GM23338 (cell line): ENCODE results near the gene PHACTR1. TPM values are rescaled to one million over a fixed set of nuclear protein-coding genes. Genes with fewer than 3 reads are reported as not detected.

Experiments used
- ATAC-seq: fragments of 200-7000 bp; cut with Tn5 transposase; 3 replicates; pipeline ENCODE4 v1.9.1; 2020
- DNase-seq: peaks from one replicate; pipeline ENCODE4 v3.0.0-alpha.2; 2015; ENCODE audit warnings: low spot score
- H2AFZ ChIP-seq: fragments of 200-600 bp; sonication (generic); 2 replicates; pipeline ENCODE4 v1.8.0; 2016; ENCODE audit warnings: antibody characterized with exemption, mild to moderate bottlenecking, moderate library complexity
- H3F3A ChIP-seq: fragments of 200-600 bp; sonication (generic); replicated peaks from 2 replicates; pipeline ENCODE4 v1.8.0; 2017; ENCODE audit warnings: antibody characterized with exemption, mixed run types, low read depth
- H3K27ac ChIP-seq: fragments of 200-600 bp; sonication (generic); 2 replicates; pipeline ENCODE4 v1.6.1; 2016; ENCODE audit warnings: low read depth
- H3K27me3 ChIP-seq: fragments of 200-600 bp; sonication (generic); 2 replicates; pipeline ENCODE4 v1.8.0; 2016; ENCODE audit warnings: mild to moderate bottlenecking, mixed run types, moderate library complexity; ENCODE audit not compliant: insufficient read depth
- H3K36me3 ChIP-seq: fragments of 200-600 bp; sonication (generic); 2 replicates; pipeline ENCODE4 v1.8.0; 2016; ENCODE audit warnings: mild to moderate bottlenecking; ENCODE audit not compliant: insufficient read depth
- H3K4me1 ChIP-seq: fragments of 200-600 bp; sonication (generic); 2 replicates; pipeline ENCODE4 v1.8.0; 2016; ENCODE audit warnings: mild to moderate bottlenecking, moderate library complexity; ENCODE audit not compliant: insufficient read depth
- H3K4me2 ChIP-seq: fragments of 200-600 bp; sonication (generic); 2 replicates; pipeline ENCODE4 v1.7.1; 2017; ENCODE audit warnings: mixed run types
- H3K4me3 ChIP-seq: fragments of 200-600 bp; sonication (generic); 2 replicates; pipeline ENCODE4 v1.6.1; 2016; ENCODE audit warnings: mixed run types
- H3K79me2 ChIP-seq: fragments of 200-600 bp; sonication (generic); replicated peaks from 2 replicates; pipeline ENCODE4 v1.8.0; 2017; ENCODE audit warnings: mild to moderate bottlenecking; ENCODE audit not compliant: insufficient read depth
- H3K9me2 ChIP-seq: fragments of 200-600 bp; sonication (generic); 2 replicates; pipeline ENCODE4 v1.8.0; 2017; ENCODE audit not compliant: insufficient read depth
- H4K20me1 ChIP-seq: fragments of 200-600 bp; sonication (generic); replicated peaks from 2 replicates; pipeline ENCODE4 v1.8.0; 2017; ENCODE audit warnings: mild to moderate bottlenecking; ENCODE audit not compliant: insufficient read depth
- H3K27ac Mint-ChIP-seq: 2 replicates; pipeline ENCODE4 v1.8.0; 2020; ENCODE audit warnings: inconsistent platforms, mild to moderate bottlenecking, moderate library complexity, mixed read lengths
- H3K27me3 Mint-ChIP-seq: 3 replicates; pipeline ENCODE4 v1.8.0; 2022; ENCODE audit warnings: low read depth, mild to moderate bottlenecking, moderate library complexity, mixed read lengths, inconsistent platforms; ENCODE audit not compliant: insufficient read depth, poor library complexity
- H3K36me3 Mint-ChIP-seq: 3 replicates; pipeline ENCODE4 v1.8.0; 2021; ENCODE audit warnings: low read depth, mild to moderate bottlenecking, inconsistent platforms, moderate library complexity, mixed read lengths
- H3K4me1 Mint-ChIP-seq: 3 replicates; pipeline ENCODE4 v1.8.0; 2020; ENCODE audit warnings: mild to moderate bottlenecking, inconsistent platforms, mixed read lengths
- H3K4me3 Mint-ChIP-seq: 3 replicates; pipeline ENCODE4 v1.8.0; 2021; ENCODE audit warnings: moderate library complexity, mild to moderate bottlenecking, inconsistent platforms, mixed read lengths
- H3K9me3 Mint-ChIP-seq: 3 replicates; pipeline ENCODE4 v1.8.0; 2020; ENCODE audit warnings: moderate library complexity, mild to moderate bottlenecking, inconsistent platforms, mixed read lengths
- CREB1 ChIP-seq: fragments of 250-450 bp; sonication (Bioruptor Pico); IDR thresholded peaks from 2 replicates; pipeline ENCODE4 v1.5.0; 2020; ENCODE audit warnings: low read depth, mild to moderate bottlenecking, moderate library complexity
- EZH2phosphoT487 ChIP-seq: fragments of 200-600 bp; sonication (generic); IDR thresholded peaks from one replicate; pipeline ENCODE4 v1.8.1; 2018; ENCODE audit warnings: antibody characterized with exemption; ENCODE audit not compliant: unreplicated experiment
- NANOG ChIP-seq: IDR thresholded peaks from 2 replicates; pipeline ENCODE4 v1.6.1; 2016; ENCODE audit warnings: antibody characterized with exemption, borderline replicate concordance
- POLR2AphosphoS5 ChIP-seq: IDR thresholded peaks from 2 replicates; pipeline ENCODE4 v1.6.1; 2016; ENCODE audit warnings: antibody characterized with exemption, low read depth
- REST ChIP-seq: IDR thresholded peaks from one replicate; pipeline ENCODE4 v1.6.1; 2018; ENCODE audit warnings: antibody characterized with exemption; ENCODE audit not compliant: unreplicated experiment
- STAT1 ChIP-seq: IDR thresholded peaks from one replicate; pipeline ENCODE4 v1.6.1; 2016; ENCODE audit warnings: antibody characterized with exemption; ENCODE audit not compliant: unreplicated experiment
- ZNF114 ChIP-seq: fragments of 250-450 bp; sonication (Bioruptor Pico); IDR thresholded peaks from 2 replicates; pipeline ENCODE4 v1.5.0; 2020; ENCODE audit warnings: mild to moderate bottlenecking, moderate library complexity
- ZNF331 ChIP-seq: fragments of 250-450 bp; sonication (Bioruptor Pico); IDR thresholded peaks from 2 replicates; pipeline ENCODE4 v1.5.0; 2020; ENCODE audit warnings: low read depth, mild to moderate bottlenecking, moderate library complexity
- ZNF462 ChIP-seq: fragments of 250-450 bp; sonication (Bioruptor Pico); IDR thresholded peaks from 2 replicates; pipeline ENCODE4 v1.5.0; 2020; ENCODE audit warnings: mild to moderate bottlenecking, moderate library complexity
- polyA plus RNA-seq: library from polyadenylated mRNA; unstranded; fragments of >200 nt; fragmentation: Nextera tagmentation; extraction: Ambion mirVana; gene quantifications from 2 replicates; pipeline ENCODE4 v1.2.1, GENCODE V29; 2016
- total RNA-seq: library from RNA; depleted of rRNA; stranded (reverse); fragments of >200 nt; shearing (Covaris generic); gene quantifications from 2 replicates; pipeline ENCODE4 v1.2.3, GENCODE V29; 2014
- TF ChIP-seq, protein P1 (sequence below), 2 experiments: fragments of 200-600 bp in 1 of 2; sonication (generic) in 1 of 2; conservative IDR thresholded peaks; 2 replicates each; pipeline versions ENCODE4 v1.5.1 to v1.6.1; 2016 to 2017; ENCODE audit warnings: antibody characterized with exemption in 2 of 2, low read depth in 2 of 2, mild to moderate bottlenecking in 2 of 2, moderate library complexity in 1 of 2

The PHACTR1 gene
- total and polyA plus RNA-seq, 2 experiments from 2014 or later: 5.9 to 19.3 TPM

DNA sequence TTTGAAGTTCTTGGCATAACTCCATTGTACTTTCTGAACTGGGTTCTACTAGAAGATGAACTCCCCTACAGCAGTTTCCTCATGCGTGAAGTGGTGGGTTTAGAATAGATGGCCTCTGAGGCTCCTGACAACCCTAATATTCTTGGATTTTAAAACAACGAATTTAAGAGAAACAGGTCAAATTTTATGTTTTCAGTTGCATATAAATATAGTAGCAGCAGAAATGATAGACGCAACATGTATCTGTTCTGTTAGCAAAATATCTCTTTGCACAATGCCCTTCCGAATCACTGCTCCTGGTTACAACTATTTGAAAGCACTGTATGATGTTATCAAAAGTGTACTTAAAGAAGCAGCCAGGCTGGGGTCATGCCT lies 364.6 kb downstream of the PHACTR1 start:
- no peak overlapping the region for H3K4me3 ChIP-seq
- no peaks in the 10 kb centered on the region for H4K20me1 ChIP-seq
- H3K4me2 ChIP-seq: no peak overlapping the region
- no peaks in the 10 kb centered on the region for H3K79me2 ChIP-seq
- no peak for TF ChIP-seq ZNF331
- TF ChIP-seq ZNF114: no peak
- no peak for TF ChIP-seq EZH2phosphoT487
- TF ChIP-seq NANOG: no peak
- TF ChIP-seq, protein P1, sequence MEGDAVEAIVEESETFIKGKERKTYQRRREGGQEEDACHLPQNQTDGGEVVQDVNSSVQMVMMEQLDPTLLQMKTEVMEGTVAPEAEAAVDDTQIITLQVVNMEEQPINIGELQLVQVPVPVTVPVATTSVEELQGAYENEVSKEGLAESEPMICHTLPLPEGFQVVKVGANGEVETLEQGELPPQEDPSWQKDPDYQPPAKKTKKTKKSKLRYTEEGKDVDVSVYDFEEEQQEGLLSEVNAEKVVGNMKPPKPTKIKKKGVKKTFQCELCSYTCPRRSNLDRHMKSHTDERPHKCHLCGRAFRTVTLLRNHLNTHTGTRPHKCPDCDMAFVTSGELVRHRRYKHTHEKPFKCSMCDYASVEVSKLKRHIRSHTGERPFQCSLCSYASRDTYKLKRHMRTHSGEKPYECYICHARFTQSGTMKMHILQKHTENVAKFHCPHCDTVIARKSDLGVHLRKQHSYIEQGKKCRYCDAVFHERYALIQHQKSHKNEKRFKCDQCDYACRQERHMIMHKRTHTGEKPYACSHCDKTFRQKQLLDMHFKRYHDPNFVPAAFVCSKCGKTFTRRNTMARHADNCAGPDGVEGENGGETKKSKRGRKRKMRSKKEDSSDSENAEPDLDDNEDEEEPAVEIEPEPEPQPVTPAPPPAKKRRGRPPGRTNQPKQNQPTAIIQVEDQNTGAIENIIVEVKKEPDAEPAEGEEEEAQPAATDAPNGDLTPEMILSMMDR (conservative IDR thresholded peaks at IDR 0.05; ENCODE audit: low read depth in 2 of 2): no peak
- TF ChIP-seq ZNF462 (CRISPR knock-in tag): no peak
- no peak for TF ChIP-seq CREB1
- no peak for TF ChIP-seq STAT1
- TF ChIP-seq POLR2AphosphoS5: no peak
- TF ChIP-seq REST: no peak
- no peaks in the 10 kb centered on the region for H3K27me3 ChIP-seq
- no peak overlapping the region for H2AFZ ChIP-seq
- H3K27ac ChIP-seq: no peak overlapping the region
- no peak for ATAC-seq
- H3K9me3 Mint-ChIP-seq: peaks cover 3% of the 10 kb centered on the region; the same call in 1 of the 3 replicates
- H3F3A ChIP-seq: no peaks in the 10 kb centered on the region
- H3K4me1 ChIP-seq: peaks cover 15% of the 10 kb centered on the region
- DNase-seq: no peak
- H3K27me3 Mint-ChIP-seq: peaks cover 4% of the 10 kb centered on the region
- H3K4me3 Mint-ChIP-seq: no peak overlapping the region
- no peak overlapping the region for H3K27ac Mint-ChIP-seq
- H3K9me2 ChIP-seq: 0 out of 2 replicates have a peak, but pooled peaks cover 7% of the 10 kb centered on the region
- H3K36me3 ChIP-seq: no peaks in the 10 kb centered on the region
- H3K36me3 Mint-ChIP-seq: no peaks in the 10 kb centered on the region
- H3K4me1 Mint-ChIP-seq: peaks cover 27% of the 10 kb centered on the region
